GM12872 (cell line): ENCODE results near the gene MTA2.
A peak's percentile ranks its signal among the peaks of the same experiment; 100 is the strongest.

ENCODE experiments used
- CTCF ChIP-seq: IDR thresholded peaks from 3 replicates; pipeline ENCODE4 v1.5.1; 2011; ENCODE audit warnings: low read depth, mild to moderate bottlenecking, low read length, moderate library complexity; ENCODE audit not compliant: insufficient read depth

The MTA2 gene

DNA sequence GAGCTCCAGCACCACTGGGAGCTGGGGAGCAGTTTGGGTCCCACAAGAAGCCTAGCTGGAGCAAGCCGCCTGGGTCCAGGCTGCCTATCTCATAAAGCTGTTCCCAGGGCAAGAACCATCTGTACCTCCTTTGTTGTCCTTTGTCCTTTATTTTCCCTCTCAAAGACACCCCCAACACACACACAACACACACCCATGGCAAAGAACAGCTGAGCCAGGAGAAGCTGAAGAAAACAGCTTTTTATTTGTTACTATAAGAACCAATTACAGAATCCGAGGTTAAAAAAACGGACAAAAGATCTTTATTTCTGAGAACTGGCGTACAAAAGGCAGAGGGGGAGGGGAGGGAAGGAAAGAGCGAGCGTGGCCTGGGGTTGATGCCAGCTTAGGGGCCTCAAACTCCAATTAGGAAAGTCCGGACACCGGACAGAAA lies 8.7 kb downstream of the MTA2 start:
- no peak for TF ChIP-seq CTCF

DNA sequence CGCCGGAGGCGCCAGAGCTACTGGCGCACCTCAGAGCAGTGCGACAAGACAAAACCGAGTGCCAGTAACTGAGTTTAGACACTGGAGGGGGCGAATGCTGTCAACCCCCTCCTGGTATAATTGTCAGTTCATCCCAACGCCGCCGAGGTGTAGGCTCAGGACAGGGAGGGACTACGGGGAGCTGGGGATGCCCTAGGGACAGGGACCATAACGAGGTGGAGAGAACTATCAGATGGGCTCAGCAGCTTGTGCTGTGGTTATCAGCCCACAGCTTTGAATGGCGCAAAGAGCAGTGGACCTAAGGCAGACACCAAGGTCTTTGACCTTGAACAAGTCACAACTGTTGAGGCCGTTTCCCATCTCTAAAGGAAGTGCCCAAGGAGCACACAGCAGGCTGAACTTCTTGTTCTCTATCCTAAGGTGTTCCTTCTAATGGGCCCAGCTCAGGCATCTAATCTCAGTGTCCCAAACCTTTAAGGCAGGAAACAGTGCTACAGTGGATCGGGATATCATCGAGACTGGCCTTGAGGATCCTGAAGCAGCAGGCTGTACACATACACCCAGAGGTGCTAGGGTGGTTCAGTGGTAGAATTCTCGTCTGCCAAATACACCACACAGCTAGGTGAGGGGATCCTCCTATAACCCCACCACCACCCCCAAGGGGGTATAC lies 9.4 kb downstream of the MTA2 start:
- no peak for TF ChIP-seq CTCF

DNA sequence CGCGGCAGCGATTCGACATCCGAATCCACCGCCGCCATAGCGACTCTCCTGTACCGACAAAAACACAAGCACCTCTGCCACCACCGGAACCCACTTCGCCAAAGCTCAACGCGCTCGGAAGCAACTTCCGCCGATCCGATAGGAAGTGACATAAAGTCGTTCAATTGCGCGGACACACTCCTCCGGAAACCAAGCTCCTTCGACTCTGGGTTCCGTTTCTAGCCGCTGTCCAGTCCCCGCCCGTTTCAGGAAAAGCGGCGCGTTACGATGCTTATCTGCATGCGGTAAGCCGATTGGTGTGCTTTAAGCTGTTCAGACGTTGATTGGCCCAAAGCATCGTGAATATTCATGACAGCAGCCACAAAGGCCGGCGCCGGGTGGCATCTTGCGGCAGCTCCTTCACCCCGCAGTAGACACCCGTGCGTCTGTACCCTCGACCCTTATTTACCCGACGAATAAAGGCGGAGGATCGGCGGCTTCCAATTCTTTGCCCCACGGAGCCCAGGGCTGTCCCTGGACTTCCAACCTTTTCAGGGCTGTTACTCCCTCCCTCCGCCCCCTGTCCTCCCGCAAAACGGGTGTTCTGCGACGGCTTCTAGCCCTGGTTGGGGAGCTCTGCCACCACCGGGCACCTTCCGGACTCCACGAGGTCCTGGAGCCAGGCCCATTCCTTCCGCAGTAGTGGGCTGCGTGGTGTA lies 10.1 kb downstream of the MTA2 start, which contains the start of gene TUT1:
TSS of gene TUT1 (minus strand) at position 76 of the 698 bp plus-strand sequence. CDS start at position 38, 38 bp downstream.
- TF ChIP-seq CTCF, result no peak

GRCh38 chr11:62588966-62589637 lies 12.6 kb downstream of the MTA2 start:
- TF ChIP-seq CTCF, result peak; percentile 30; the same call in 1 of the 3 replicates

GRCh38 chr11:62580959-62581715 lies 20.5 kb downstream of the MTA2 start:
- TF ChIP-seq CTCF, result no peak

DNA sequence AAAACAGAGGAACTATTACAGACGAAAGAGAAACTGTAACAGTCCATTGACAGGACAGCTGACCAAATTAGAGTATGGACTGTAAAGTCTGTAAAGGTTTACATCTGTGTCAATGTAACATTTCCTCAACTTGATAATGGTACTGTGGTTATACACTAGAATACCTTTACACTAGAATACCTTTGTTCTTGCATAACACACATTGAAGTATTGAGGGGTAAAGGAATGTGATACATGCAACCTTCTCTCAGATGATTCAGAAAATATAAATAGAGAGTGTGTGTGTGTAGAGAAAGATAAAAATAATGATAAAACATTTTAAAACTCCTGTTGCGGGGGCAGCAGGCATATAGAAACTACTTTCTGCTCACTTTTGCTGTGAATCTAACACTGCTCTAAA lies 22.4 kb downstream of the MTA2 start:
- TF ChIP-seq CTCF, result no peak

- no peak for TF ChIP-seq CTCF
Measured at GRCh38 chr11:62578541-62578940, 23.1 kb downstream of the MTA2 start.
